Bronchial epithelial cell (primary cell): ENCODE measurements around the gene APCDD1. TPM values are rescaled to one million over a fixed set of nuclear protein-coding genes. Genes with fewer than 3 reads are reported as not detected.

Source experiments
- DNase-seq: peaks from one replicate; pipeline ENCODE4 v3.0.0-alpha.2; 2010; ENCODE audit warnings: low read depth
- FAIRE-seq: peaks from 2 replicates; lab custom pipeline; 2011; peaks lifted over from hg19 to GRCh38; lab: Jason Lieb, UNC
- H3K27me3 ChIP-seq: 2 replicates; pipeline ENCODE4 v1.5.1; 2011; ENCODE audit warnings: low read length; ENCODE audit not compliant: control insufficient read depth, insufficient read depth
- H3K36me3 ChIP-seq: 2 replicates; pipeline ENCODE4 v1.5.1; 2011; ENCODE audit warnings: low read length; ENCODE audit not compliant: control insufficient read depth, insufficient read depth
- H3K4me3 ChIP-seq: 2 replicates; pipeline ENCODE4 v1.5.1; 2011; ENCODE audit warnings: mild to moderate bottlenecking, low read depth, low read length, control low read depth
- total RNA-seq: library from RNA; depleted of rRNA; stranded (reverse); fragments of >200 nt; gene quantifications from 2 replicates; pipeline ENCODE4 v1.2.1, GENCODE V29; 2014
- TF ChIP-seq, protein P1 (sequence below): IDR thresholded peaks from 2 replicates; pipeline ENCODE4 v1.5.1; 2011; ENCODE audit warnings: mild to moderate bottlenecking, moderate library complexity, low read length, control low read depth, inconsistent platforms; ENCODE audit not compliant: insufficient read depth, severe bottlenecking

Gene APCDD1
- total RNA-seq, 1 donor from 2014 or later = under 0.01 TPM

DNA sequence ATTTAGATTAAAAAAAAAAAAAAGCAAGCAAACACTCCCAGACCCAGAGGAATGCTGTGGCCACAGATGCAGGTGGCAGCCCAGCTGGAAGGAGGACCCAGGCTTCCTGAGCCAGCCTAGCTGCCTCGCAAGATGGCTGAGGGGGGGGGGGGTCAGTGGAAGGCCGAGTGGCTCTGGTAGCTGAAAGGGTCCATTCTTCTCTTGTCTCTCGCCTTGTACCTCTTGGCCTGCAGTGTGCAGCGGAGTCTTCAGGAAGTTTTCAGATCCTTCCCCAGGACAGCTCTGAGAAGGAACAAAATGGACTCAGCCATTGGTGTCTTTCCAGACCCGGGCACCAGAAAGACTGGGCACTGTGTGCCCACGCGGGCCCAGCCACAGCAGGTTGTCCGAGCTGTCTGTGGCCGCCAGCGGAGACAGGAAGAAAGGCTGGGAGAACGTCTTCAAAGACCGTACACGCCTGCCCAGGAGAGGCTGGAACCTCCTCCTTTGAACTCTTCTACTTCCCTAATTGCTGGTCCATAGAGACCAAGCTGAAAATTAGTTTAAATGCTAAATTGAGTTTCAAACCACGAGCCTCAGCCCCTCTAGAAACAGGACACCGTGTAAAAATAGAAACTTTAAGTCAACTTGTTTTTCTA, 21.3 kb downstream of the APCDD1 start:
- TF ChIP-seq, protein P1, sequence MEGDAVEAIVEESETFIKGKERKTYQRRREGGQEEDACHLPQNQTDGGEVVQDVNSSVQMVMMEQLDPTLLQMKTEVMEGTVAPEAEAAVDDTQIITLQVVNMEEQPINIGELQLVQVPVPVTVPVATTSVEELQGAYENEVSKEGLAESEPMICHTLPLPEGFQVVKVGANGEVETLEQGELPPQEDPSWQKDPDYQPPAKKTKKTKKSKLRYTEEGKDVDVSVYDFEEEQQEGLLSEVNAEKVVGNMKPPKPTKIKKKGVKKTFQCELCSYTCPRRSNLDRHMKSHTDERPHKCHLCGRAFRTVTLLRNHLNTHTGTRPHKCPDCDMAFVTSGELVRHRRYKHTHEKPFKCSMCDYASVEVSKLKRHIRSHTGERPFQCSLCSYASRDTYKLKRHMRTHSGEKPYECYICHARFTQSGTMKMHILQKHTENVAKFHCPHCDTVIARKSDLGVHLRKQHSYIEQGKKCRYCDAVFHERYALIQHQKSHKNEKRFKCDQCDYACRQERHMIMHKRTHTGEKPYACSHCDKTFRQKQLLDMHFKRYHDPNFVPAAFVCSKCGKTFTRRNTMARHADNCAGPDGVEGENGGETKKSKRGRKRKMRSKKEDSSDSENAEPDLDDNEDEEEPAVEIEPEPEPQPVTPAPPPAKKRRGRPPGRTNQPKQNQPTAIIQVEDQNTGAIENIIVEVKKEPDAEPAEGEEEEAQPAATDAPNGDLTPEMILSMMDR = no peak
- FAIRE-seq (no peak), DNase-seq (no peak)
- Histone ChIP-seq H3K27me3 (no peaks in the 10 kb centered on the region), H3K36me3 (no peaks in the 10 kb centered on the region), H3K4me3 (no peak overlapping the region)

DNA sequence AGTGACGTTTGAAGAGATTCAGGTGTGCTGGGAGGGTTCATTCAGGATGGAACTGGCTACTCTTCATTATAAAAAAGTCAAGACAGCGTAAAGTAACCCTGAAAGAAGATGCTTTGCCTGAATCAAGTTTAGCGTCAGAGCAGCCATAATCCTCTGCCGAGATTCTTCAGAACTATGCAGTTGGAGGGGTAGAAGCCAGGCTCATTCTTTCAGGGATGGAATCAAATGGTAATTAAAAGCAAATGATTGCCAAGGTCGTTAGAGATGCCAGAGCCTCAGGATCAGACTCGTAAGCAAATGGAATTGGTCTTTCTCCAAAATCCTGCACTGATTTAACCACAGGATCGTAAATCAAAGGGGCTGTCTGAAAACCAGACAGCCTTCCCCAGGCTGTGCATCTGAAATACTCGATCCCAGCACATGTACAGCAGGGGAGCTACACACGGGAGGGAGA, 21.9 kb downstream of the APCDD1 start:
- H3K27me3 ChIP-seq = no peaks in the 10 kb centered on the region

DNA sequence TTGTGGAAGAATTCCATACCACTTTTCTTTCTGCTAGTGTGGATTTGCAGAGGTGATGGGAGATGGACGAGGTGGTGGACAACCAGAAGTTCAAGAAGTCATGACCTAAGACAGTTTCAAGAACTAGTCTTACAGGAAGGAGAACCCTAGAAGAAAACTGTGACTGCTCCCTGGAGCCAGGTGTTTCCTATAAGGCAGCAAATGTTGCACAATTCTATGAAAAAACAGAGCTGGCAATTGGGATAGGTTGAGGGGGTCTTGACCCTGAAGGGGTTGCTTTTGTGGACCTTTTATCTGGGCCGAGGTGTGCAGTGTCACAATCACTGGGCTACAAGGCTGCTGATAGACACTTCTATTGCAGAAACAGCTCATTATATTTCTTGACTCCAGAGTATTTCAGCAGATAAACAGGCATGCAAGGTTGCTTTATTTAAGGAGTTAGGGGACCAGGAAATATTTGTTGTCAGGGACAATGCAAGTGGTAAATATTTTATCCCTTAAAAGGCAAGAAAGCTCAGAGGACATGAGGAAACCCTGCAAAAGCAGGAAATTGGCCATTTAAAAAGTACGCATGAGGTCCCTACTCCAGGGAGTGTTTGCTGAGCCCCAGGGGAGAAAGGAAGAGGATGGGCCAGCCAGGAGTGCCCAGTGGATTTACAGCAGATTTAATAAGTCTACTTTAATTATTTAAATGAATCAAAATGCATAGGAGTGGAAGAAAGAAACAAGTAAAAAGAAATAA, 22.9 kb downstream of the APCDD1 start:
- TF ChIP-seq, protein P1 = no peak
- no peak for FAIRE-seq
- no peaks in the 10 kb centered on the region for H3K27me3 ChIP-seq
- no peaks in the 10 kb centered on the region for H3K36me3 ChIP-seq
- no peak overlapping the region for H3K4me3 ChIP-seq
- no peak for DNase-seq

More for the DNA sequence above, 21.9 kb downstream of the APCDD1 start:
- TF ChIP-seq, protein P1 = no peak
- no peak overlapping the region for H3K4me3 ChIP-seq
- H3K36me3 ChIP-seq = no peaks in the 10 kb centered on the region
- FAIRE-seq = no peak
- no peak for DNase-seq

DNA sequence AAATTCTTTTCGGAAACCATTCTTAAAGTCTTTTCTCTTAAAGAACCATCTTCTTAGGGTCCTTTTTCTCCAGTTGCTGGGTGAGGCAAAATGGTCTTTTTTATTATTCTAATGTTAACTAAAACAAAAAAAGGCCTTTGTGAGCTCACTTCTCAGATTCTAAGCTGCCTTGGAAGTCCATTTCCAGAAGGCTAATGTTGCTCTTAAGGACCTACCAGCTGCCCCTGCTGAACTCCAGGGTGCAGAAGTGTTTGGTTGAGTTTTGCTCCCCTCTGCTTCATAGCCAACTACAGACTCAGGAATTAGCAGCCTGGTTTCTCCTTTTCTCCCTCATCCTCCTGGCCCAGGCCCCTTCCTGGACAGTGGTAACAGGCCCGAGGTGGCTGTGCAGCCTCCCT, 23.4 kb downstream of the APCDD1 start:
- FAIRE-seq (no peak), DNase-seq (no peak)
- Histone ChIP-seq H3K27me3 (no peaks in the 10 kb centered on the region), H3K36me3 (no peaks in the 10 kb centered on the region), H3K4me3 (no peak overlapping the region)
- TF ChIP-seq, protein P1 = no peak

DNA sequence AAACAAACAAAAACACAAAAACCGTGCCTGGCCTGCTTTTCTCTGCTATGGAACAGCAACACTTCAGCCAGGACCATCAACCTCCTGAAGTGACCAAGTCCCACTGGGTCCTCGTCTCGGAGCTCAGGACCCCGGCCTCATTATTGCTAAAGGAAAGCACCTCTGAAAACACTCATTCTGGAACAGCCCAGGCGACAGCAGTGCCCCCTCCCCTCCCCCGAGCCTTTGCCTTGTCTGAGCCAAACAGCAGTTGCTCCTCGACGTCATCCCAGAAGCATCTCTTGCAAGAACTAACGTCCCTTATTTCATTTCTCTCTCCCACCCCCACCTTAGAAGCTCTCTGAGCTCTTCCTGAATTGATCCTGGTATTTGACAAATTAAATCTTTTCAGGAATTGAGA, 27.4 kb downstream of the APCDD1 start:
- Histone ChIP-seq H3K27me3 (peaks cover 2% of the 10 kb centered on the region), H3K36me3 (no peaks in the 10 kb centered on the region), H3K4me3 (no peak overlapping the region)
- no peak for FAIRE-seq
- TF ChIP-seq, protein P1 = no peak
- DNase-seq = no peak
